Activated naive CD8-positive, alpha-beta T cell treated with anti-CD3 and anti-CD28 coated beads, Interleukin-2, amount 50 U/mL, for 24 hours (primary cell): ENCODE measurements around the gene COPZ1.

Source experiments
- ATAC-seq: fragments of 150-1000 bp; cut with Tn5 transposase; one replicate; pipeline ENCODE4 v1.10.0; 2021
- DNase-seq: peaks from one replicate; pipeline ENCODE4 v3.0.0; 2021
- H3K27ac Mint-ChIP-seq: one replicate; pipeline ENCODE4 v1.8.0; 2021; ENCODE audit warnings: mild to moderate bottlenecking, mixed read lengths
- H3K27me3 Mint-ChIP-seq: one replicate; pipeline ENCODE4 v1.8.0; 2021; ENCODE audit warnings: mixed read lengths
- H3K36me3 Mint-ChIP-seq: one replicate; pipeline ENCODE4 v1.8.0; 2021; ENCODE audit warnings: low read depth, mixed read lengths
- H3K4me1 Mint-ChIP-seq: one replicate; pipeline ENCODE4 v1.8.0; 2021; ENCODE audit warnings: mixed read lengths
- H3K4me3 Mint-ChIP-seq: one replicate; pipeline ENCODE4 v1.8.0; 2021; ENCODE audit warnings: mild to moderate bottlenecking, moderate library complexity, mixed read lengths
- H3K9me3 Mint-ChIP-seq: one replicate; pipeline ENCODE4 v1.8.0; 2021; ENCODE audit warnings: mixed read lengths

Gene COPZ1

DNA sequence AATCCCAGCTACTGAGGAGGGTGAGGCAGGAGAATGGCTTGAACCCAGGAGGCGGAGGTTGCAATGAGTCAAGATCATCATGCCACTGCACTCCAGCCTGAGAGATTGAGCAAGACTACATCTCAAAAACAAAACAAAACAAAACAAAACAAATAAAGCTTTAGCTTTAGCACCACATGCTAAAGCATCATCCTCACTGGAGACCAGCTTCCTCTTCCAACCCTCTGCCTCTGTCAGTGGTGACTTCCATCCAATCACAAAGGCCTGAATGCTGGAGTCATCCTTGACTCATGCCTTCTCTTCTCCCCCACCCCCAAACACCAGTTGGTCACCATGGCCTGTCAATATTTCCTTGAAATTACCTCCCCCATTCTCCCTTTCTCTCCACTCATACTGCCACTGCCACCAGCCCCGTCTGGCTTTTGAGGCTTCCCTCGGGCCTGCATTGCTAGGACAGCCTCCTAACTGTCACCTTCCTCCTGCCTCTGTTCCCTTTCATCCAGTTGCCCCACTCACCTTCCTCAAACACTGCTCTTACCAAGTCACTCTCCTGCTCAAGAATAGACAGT, 58.2 kb downstream of the COPZ1 start:
- DNase-seq (no peak), ATAC-seq (peak; percentile 78)
- Mint-ChIP-seq H3K4me1 (peaks cover 32% of the 10 kb centered on the region), H3K27me3 (peaks cover 2% of the 10 kb centered on the region), H3K4me3 (no peak overlapping the region), H3K9me3 (no peaks in the 10 kb centered on the region), H3K27ac (peak overlapping the region; percentile 44), H3K36me3 (no peaks in the 10 kb centered on the region)

DNA sequence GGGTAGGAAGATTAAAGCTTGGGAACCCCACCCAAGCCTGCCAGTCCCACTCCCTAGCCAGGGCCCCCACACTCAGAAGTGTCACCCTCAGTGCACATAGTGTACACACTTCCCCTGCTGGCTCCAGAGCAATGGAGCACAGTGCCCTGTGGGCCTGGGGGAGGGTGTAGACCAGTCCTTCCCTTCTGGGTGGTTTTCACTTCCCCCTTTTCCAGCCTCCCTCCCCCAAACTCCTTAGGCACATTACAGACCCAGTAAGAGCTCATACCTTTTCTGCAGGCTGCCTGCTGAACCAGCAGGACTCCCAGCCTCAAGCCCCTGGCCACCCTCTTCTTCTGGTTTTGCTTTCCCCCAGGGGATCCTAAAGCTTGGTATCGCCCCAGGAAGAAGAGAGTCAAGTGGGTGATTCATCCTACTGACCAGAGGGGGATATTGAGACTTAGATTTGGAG, 59.7 kb downstream of the COPZ1 start, which contains the start of gene ZNF385A:
Gene ZNF385A (minus strand): TSS at position 143 of the 451 bp plus-strand sequence. CDS start 219 bp downstream, outside the sequence.
- Mint-ChIP-seq H3K4me1 (peaks cover 32% of the 10 kb centered on the region), H3K27me3 (no peaks in the 10 kb centered on the region), H3K4me3 (no peak within 1 kb of the TSS), H3K27ac (peak within 1 kb of the TSS; percentile 20), H3K36me3 (no peaks in the 10 kb centered on the region), H3K9me3 (no peaks in the 10 kb centered on the region)
- no peak for DNase-seq
- ATAC-seq, result no peak

DNA sequence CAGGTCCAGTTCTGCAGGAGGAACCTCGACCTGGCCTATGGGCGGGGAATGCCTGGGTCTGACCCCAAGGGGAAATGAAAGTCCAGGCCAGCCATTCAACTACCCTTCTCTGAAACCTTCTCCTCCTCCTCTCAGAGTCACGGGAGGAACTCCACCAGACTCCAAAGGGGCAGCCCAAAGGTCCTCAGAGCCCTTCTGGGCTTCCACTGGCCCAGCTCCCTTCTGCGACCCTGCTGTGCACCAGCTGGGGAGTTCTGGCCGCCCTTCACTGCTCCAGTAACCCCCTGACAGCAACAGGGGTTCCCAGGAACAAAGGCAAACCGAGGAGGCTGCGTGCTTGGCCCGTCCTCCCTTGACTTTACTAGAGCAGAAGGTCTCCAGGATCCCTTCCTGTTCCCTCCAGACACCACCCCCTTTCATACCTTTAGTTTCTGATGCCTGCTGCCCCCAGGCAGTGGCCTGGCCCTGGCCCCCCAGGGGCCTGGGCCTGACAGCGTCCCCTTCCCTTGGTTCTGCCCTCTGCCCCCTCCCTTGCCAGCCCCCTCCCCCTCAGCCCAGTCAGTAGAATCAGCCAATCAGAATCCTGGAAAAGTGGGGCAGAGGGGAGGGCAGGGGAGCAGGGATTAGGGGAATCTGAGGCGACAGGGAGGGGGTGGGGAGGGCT, 60.5 kb downstream of the COPZ1 start:
- DNase-seq (no peak), ATAC-seq (no peak)
- H3K36me3 Mint-ChIP-seq, result no peaks in the 10 kb centered on the region
- no peaks in the 10 kb centered on the region for H3K27me3 Mint-ChIP-seq
- peak overlapping the region; percentile 20 for H3K27ac Mint-ChIP-seq
- no peak overlapping the region for H3K4me3 Mint-ChIP-seq
- no peaks in the 10 kb centered on the region for H3K9me3 Mint-ChIP-seq
- H3K4me1 Mint-ChIP-seq, result peaks cover 33% of the 10 kb centered on the region

DNA sequence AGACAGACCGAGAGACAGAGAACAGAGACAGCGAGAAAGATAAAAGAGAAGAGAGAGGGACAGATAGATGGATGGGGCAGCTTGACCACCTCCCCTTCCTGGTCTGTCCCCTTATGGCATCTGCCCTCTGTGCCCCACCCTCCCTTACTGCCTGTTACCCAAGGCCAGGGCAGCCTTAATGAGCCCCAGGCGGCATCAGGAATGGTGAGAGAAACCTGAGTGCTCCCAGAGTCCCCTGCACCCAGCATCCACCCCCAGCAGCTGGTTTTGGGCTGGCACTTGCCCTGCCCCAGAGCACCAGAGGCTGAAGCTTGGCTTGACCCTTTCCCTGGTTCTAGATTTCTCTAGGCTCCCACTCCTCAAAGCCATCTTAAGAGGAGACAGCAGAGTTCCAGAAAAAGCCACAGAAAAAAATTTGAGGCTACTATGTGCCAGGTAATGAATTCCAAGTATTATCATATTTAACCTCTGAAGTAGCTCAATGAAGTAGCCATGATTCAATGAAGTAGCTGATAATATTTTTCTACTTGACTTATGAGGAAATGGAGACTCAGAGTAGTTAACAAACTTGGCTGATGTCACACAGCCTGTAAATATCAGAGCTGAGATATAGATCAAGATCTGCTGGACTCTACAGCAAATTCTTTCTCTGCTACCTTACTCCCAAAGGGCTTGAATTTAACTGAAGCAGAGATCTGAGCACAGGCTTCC, 61.6 kb downstream of the COPZ1 start:
- Mint-ChIP-seq H3K36me3 (no peaks in the 10 kb centered on the region), H3K27ac (no peak overlapping the region), H3K9me3 (no peaks in the 10 kb centered on the region), H3K4me3 (no peak overlapping the region), H3K4me1 (peaks cover 33% of the 10 kb centered on the region), H3K27me3 (no peaks in the 10 kb centered on the region)
- ATAC-seq, result no peak
- DNase-seq, result no peak

- Mint-ChIP-seq H3K4me1 (peaks cover 37% of the 10 kb centered on the region), H3K36me3 (no peaks in the 10 kb centered on the region), H3K9me3 (no peaks in the 10 kb centered on the region), H3K27ac (no peak overlapping the region), H3K4me3 (no peak overlapping the region), H3K27me3 (no peaks in the 10 kb centered on the region)
- DNase-seq (no peak), ATAC-seq (no peak)
Measured at GRCh38 chr12:54387114-54387467, 62.2 kb downstream of the COPZ1 start.

DNA sequence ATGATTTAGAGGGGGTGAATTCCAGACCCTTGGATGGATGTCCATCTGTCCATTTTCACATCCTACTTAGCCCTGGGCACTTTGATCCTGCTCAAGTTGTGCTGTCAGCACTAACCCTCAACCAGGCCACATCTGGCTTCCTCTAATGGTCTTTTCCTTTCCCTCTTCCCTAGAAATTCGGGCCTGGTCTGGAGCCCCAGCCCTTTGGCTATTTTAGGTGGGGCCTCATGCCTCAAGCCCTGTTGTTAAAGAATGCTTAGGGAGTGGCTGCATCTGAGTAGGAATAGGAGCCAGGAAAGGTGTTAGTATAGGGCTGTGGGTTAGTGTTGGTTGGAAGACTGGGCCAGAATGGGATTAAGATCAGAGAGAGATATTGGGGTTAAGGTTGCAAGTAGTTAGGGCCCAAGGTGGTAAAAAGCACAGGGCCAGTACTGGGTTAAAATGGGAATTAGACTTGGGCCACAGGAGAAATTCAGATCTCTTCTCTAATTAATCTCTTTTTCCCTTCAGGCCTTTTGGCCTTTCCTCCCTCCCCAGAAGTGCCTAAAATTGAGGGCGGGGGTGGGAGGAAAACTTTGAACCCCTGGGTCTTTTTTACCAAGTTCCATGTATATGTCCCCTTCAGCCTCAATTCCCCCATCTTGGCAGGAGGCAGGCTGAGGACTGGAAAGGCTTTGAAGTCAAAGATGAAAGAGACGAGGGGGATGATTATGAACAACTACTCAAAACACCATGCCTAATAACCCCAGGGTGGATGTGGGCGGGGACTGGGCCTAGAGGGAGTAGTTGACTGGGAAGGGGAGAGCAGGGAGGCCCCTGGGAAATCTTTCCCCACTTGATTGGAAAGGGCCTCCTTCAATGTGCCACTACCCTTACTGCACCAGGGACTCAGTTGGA, 63.6 kb downstream of the COPZ1 start:
- H3K4me1 Mint-ChIP-seq, result peaks cover 30% of the 10 kb centered on the region
- DNase-seq (no peak), ATAC-seq (no peak)
- H3K9me3 Mint-ChIP-seq, result no peaks in the 10 kb centered on the region
- H3K36me3 Mint-ChIP-seq, result no peaks in the 10 kb centered on the region
- no peaks in the 10 kb centered on the region for H3K27me3 Mint-ChIP-seq
- H3K4me3 Mint-ChIP-seq, result no peak overlapping the region
- H3K27ac Mint-ChIP-seq, result no peak overlapping the region

GRCh38 chr12:54389134-54389508, 64.2 kb downstream of the COPZ1 start:
- no peak for DNase-seq
- Mint-ChIP-seq H3K9me3 (no peaks in the 10 kb centered on the region), H3K4me1 (peaks cover 30% of the 10 kb centered on the region), H3K27ac (no peak overlapping the region), H3K4me3 (no peak overlapping the region), H3K27me3 (no peaks in the 10 kb centered on the region), H3K36me3 (no peaks in the 10 kb centered on the region)
- no peak for ATAC-seq

GRCh38 chr12:54389607-54390175, 64.8 kb downstream of the COPZ1 start:
- Mint-ChIP-seq H3K36me3 (no peaks in the 10 kb centered on the region), H3K4me1 (peaks cover 32% of the 10 kb centered on the region), H3K9me3 (no peaks in the 10 kb centered on the region), H3K27ac (peak overlapping the region; percentile 10), H3K27me3 (no peaks in the 10 kb centered on the region), H3K4me3 (peak overlapping the region; percentile 12)
- no peak for DNase-seq
- ATAC-seq, result no peak

DNA sequence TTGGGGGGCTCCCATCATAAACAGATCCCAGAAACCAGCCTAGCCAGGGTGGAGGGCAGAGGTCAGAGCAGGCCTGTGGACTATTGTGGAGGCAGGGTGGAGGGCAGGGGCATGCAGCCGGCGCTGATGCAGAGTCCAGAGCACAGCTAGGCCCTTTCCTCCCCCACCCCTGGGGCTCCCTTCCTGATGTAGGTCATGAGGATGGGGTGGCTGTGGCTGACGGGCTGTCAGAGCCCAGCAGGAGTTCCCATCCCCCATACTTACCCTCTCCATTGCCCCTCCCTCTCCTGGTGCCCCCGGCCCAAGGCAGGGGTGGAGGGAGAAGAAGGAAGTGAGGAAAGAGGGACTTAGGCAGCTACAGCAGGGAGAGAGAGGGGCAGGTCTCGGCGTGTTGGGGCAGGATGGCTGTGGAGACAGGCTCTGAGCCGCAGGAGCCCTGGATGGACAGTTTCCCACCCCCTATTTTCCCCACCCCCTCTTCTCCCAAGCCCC, 65.3 kb downstream of the COPZ1 start:
- Mint-ChIP-seq H3K36me3 (no peaks in the 10 kb centered on the region), H3K27ac (no peak overlapping the region), H3K9me3 (no peaks in the 10 kb centered on the region), H3K4me1 (peaks cover 32% of the 10 kb centered on the region), H3K4me3 (peak overlapping the region; percentile 64), H3K27me3 (no peaks in the 10 kb centered on the region)
- DNase-seq (no peak), ATAC-seq (no peak)

DNA sequence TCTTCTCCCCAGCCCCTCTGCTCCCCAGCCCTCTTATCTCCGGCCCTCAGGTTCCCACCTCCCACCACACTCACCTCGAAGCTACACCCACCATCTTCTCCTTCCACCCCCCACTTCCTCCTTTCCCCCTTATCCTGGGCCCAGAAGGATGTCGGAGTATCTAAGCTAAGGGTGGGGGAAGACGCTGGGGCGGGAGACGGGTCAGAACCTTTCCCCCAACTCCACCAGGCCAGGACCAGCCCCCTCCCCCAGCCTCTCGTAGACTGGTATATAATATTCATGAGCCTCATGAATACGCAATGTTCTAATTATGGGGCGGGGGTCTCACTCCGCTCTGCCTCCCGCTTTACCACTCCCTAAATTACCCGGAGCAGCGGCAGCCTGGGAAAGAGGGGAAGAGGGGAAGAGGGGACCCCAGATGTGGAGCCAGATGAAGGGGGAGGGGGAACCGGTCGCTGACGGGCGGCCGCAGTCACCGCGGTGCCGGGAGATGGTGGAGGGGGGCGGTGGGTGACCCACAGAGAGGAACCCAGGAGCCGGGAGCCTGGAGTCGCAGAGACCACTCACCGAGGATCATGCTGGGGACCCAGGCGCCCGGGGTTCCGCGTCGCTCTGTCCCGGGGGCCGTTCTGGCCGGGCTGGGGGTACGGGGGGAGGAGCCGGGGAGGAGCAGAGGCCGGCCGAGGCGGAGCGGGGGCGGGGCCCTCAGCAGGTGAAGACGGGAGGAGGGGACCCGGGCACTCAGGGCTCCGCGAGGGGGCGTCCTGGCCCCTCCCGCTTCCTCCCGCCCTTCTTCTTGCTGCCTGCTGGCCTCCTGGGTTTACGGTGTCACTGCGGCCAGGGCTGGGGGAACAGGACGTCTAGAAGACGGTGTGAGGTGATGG, 66.0 kb downstream of the COPZ1 start:
- Mint-ChIP-seq H3K36me3 (no peaks in the 10 kb centered on the region), H3K4me1 (peaks cover 32% of the 10 kb centered on the region)

GRCh38 chr12:54392485-54393206, 67.7 kb downstream of the COPZ1 start:
- Mint-ChIP-seq H3K36me3 (peaks cover 1% of the 10 kb centered on the region), H3K27ac (peak overlapping the region; percentile 27), H3K9me3 (no peaks in the 10 kb centered on the region), H3K4me1 (peaks cover 24% of the 10 kb centered on the region), H3K4me3 (no peak overlapping the region), H3K27me3 (no peaks in the 10 kb centered on the region)
- no peak for DNase-seq
- no peak for ATAC-seq

More for the DNA sequence above, 66.0 kb downstream of the COPZ1 start:
- H3K27me3 Mint-ChIP-seq, result no peaks in the 10 kb centered on the region
- peak overlapping the region; percentile 64 for H3K4me3 Mint-ChIP-seq
- H3K9me3 Mint-ChIP-seq, result no peaks in the 10 kb centered on the region
- DNase-seq, result peak; percentile 77
- ATAC-seq, result peak; percentile 65
- no peak overlapping the region for H3K27ac Mint-ChIP-seq

DNA sequence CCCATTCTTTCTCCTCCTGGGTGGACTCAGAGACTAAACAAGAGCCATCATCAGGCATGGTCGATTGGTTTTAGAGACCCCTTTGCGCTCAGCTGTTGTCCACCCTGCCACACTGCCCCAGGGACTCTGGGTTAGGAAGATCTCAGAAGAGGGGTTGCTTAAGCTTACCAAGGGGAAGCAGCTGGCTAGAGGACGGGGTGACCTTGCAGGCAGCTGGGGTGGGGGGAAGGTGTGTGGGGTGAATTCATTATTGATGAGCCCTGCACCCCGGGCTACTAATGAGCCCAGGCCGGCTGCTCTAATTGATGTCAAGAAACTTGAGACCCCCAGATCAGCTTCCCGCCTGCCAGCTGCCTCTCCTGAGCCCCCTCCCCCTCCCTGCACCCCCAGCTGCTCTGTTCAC, 68.3 kb downstream of the COPZ1 start:
- peaks cover 7% of the 10 kb centered on the region for H3K36me3 Mint-ChIP-seq
- DNase-seq (no peak), ATAC-seq (no peak)
- H3K9me3 Mint-ChIP-seq, result no peaks in the 10 kb centered on the region
- H3K27ac Mint-ChIP-seq, result peak overlapping the region; percentile 27
- H3K4me3 Mint-ChIP-seq, result no peak overlapping the region
- peaks cover 24% of the 10 kb centered on the region for H3K4me1 Mint-ChIP-seq
- no peaks in the 10 kb centered on the region for H3K27me3 Mint-ChIP-seq

GRCh38 chr12:54393743-54394142, 68.8 kb downstream of the COPZ1 start:
- H3K4me3 Mint-ChIP-seq, result no peak overlapping the region
- peak overlapping the region; percentile 41 for H3K27ac Mint-ChIP-seq
- DNase-seq, result no peak
- H3K27me3 Mint-ChIP-seq, result no peaks in the 10 kb centered on the region
- no peak for ATAC-seq
- H3K9me3 Mint-ChIP-seq, result no peaks in the 10 kb centered on the region
- peaks cover 22% of the 10 kb centered on the region for H3K4me1 Mint-ChIP-seq
- H3K36me3 Mint-ChIP-seq, result peaks cover 10% of the 10 kb centered on the region
